GM12878 (cell line): ENCODE data around the gene TMEM163. TPM values are rescaled to one million over a fixed set of nuclear protein-coding genes. Genes with fewer than 3 reads are reported as not detected.

Experiments
- ATAC-seq: fragments of 200-7000 bp; cut with Tn5 transposase; 3 replicates; pipeline ENCODE4 v1.9.1; 2020; ENCODE audit warnings: mild to moderate bottlenecking, moderate library complexity
- BruUV-seq: library from RNA; stranded (reverse); fragments of 400-500 nt; replicated peaks from 2 replicates; lab custom pipeline; 2021; lab: Mats Ljungman, UMichigan
- CTCF ChIA-PET: fragments of 300-600 bp; sonication (Branson Sonifier 250); formaldehyde crosslinking; extraction: SDS; loops from one replicate; lab custom pipeline; 2021; ENCODE audit warnings: inconsistent platforms; lab: Yijun Ruan, JAX
- POLR2A ChIA-PET: fragments of 350-600 bp; formaldehyde crosslinking; extraction: SDS; loops from one replicate; lab custom pipeline; 2021; ENCODE audit warnings: inconsistent platforms; lab: Charles Lee
- RAD21 ChIA-PET: fragments of 300-600 bp; sonication (Branson Sonifier 250); formaldehyde crosslinking; loops from one replicate; lab custom pipeline; 2023; ENCODE audit warnings: antibody characterized with exemption; ENCODE audit not compliant: unreplicated experiment; lab: Charles Lee
- SMC1A ChIA-PET: fragments of 300-600 bp; sonication (Branson Sonifier 250); formaldehyde crosslinking; loops from one replicate; lab custom pipeline; 2023; ENCODE audit not compliant: unreplicated experiment, uncharacterized antibody; lab: Charles Lee
- DNase-seq: peaks from one replicate; pipeline ENCODE4 v3.0.0-alpha.2; 2011; ENCODE audit warnings: low read depth, low spot score
- FAIRE-seq: peaks from 3 replicates; lab custom pipeline; 2011; peaks lifted over from hg19 to GRCh38; lab: Jason Lieb, UNC
- H2AFZ ChIP-seq: 2 replicates; pipeline ENCODE4 v1.6.0; 2011; ENCODE audit warnings: low read depth, low read length, control low read depth; ENCODE audit not compliant: control insufficient read depth
- H3K27ac ChIP-seq: 2 replicates; pipeline ENCODE4 v1.5.1; 2011; ENCODE audit warnings: control low read depth; ENCODE audit not compliant: control insufficient read depth, insufficient read depth
- H3K27me3 ChIP-seq, 2 experiments: replicated peaks in 1 of 2; 2 replicates each; pipeline versions ENCODE4 v1.6.0 to v1.6.1; 2011; ENCODE audit warnings: low read length in 1 of 2; ENCODE audit not compliant: control insufficient read depth in 2 of 2, insufficient read depth in 2 of 2
- H3K36me3 ChIP-seq, 2 experiments: 2 replicates each; pipeline ENCODE4 v1.5.1; 2011; ENCODE audit warnings: low read length in 1 of 2; ENCODE audit not compliant: control insufficient read depth in 2 of 2, insufficient read depth in 2 of 2
- H3K4me1 ChIP-seq: 2 replicates; pipeline ENCODE4 v1.6.1; 2011; ENCODE audit warnings: mild to moderate bottlenecking, low read length, moderate library complexity, mixed read lengths; ENCODE audit not compliant: control insufficient read depth, insufficient read depth
- H3K4me2 ChIP-seq: 2 replicates; pipeline ENCODE4 v1.6.0; 2011; ENCODE audit warnings: control low read depth; ENCODE audit not compliant: control insufficient read depth, insufficient read depth
- H3K4me3 ChIP-seq: fragments of 200-600 bp; sonication (generic); 2 replicates; pipeline ENCODE4 v1.5.1; 2016
- H3K79me2 ChIP-seq: 2 replicates; pipeline ENCODE4 v1.6.0; 2011; ENCODE audit warnings: low read length; ENCODE audit not compliant: control insufficient read depth, insufficient read depth
- H3K9ac ChIP-seq: 2 replicates; pipeline ENCODE4 v1.8.0; 2011; ENCODE audit warnings: low read length, control low read depth, mixed read lengths; ENCODE audit not compliant: control insufficient read depth, insufficient read depth
- H3K9me3 ChIP-seq: replicated peaks from 3 replicates; pipeline ENCODE4 v1.5.1; 2011; ENCODE audit warnings: mild to moderate bottlenecking, low read length; ENCODE audit not compliant: control insufficient read depth, insufficient read depth
- H4K20me1 ChIP-seq: 2 replicates; pipeline ENCODE4 v1.6.0; 2011; ENCODE audit not compliant: control insufficient read depth, insufficient read depth
- BCL11A ChIP-seq: IDR thresholded peaks from 2 replicates; pipeline ENCODE4 v1.6.1; 2011; ENCODE audit warnings: low read depth, low read length
- EGR1 ChIP-seq, 2 experiments: IDR thresholded peaks; 1 replicate in 1 of 2; 2 replicates in 1 of 2; pipeline ENCODE4 v1.6.1; 2011 to 2012; ENCODE audit warnings: low read depth in 2 of 2, low read length in 2 of 2, borderline replicate concordance in 1 of 2, mild to moderate bottlenecking in 1 of 2, moderate library complexity in 1 of 2
- HDGF ChIP-seq: fragments of 450-650 bp; IDR thresholded peaks from 2 replicates; pipeline ENCODE4 v1.6.1; 2016; ENCODE audit warnings: antibody characterized with exemption
- MYB ChIP-seq: fragments of 150-350 bp; IDR thresholded peaks from 2 replicates; pipeline ENCODE4 v1.6.1; 2014; ENCODE audit warnings: mild to moderate bottlenecking, low read depth, low read length, borderline replicate concordance
- NR2C1 ChIP-seq: fragments of 450-650 bp; IDR thresholded peaks from 2 replicates; pipeline ENCODE4 v1.6.1; 2017; ENCODE audit warnings: antibody characterized with exemption, mild to moderate bottlenecking, moderate library complexity
- NR2C2 ChIP-seq: IDR thresholded peaks from 2 replicates; pipeline ENCODE4 v1.6.1; 2011; ENCODE audit warnings: borderline replicate concordance, low read depth; ENCODE audit not compliant: control insufficient read depth, insufficient read length
- SMAD1 ChIP-seq: fragments of 450-650 bp; IDR thresholded peaks from 2 replicates; pipeline ENCODE4 v1.6.1; 2018; ENCODE audit warnings: mild to moderate bottlenecking, low read depth; ENCODE audit not compliant: partially characterized antibody
- SRF ChIP-seq, 2 experiments: IDR thresholded peaks; 2 replicates each; pipeline ENCODE4 v1.6.1; 2011; ENCODE audit warnings: low read depth in 2 of 2, low read length in 2 of 2, mild to moderate bottlenecking in 1 of 2, moderate library complexity in 1 of 2
- TAF1 ChIP-seq: IDR thresholded peaks from 2 replicates; pipeline ENCODE4 v1.6.1; 2011; ENCODE audit warnings: mild to moderate bottlenecking, low read depth, low read length, borderline replicate concordance
- TBL1XR1 ChIP-seq: IDR thresholded peaks from 2 replicates; pipeline ENCODE4 v1.6.1; 2012; ENCODE audit warnings: low read depth, low read length, improper control_type of control experiment
- ZNF622 ChIP-seq: fragments of 450-650 bp; IDR thresholded peaks from 2 replicates; pipeline ENCODE4 v1.6.1; 2017; ENCODE audit warnings: mild to moderate bottlenecking, inconsistent platforms
- WGBS: methylation state at CpG from one replicate; pipeline ENCODE4 v1.1.6; 2016; ENCODE audit warnings: low lambda C conversion rate; ENCODE audit not compliant: insufficient replicate concordance, insufficient coverage; ENCODE audit errors: missing lambda C conversion rate; 5-methylcytosine and 5-hydroxymethylcytosine counted together
- in situ Hi-C: fragments of 300-500 bp; cut with MboI; formaldehyde crosslinking; loops from 9 replicates; pipeline ENCODE4 v1.14.3; 2018; ENCODE audit warnings: mixed read lengths
- intact Hi-C: fragments of 100-400 bp; cut with micrococcal nuclease; formaldehyde crosslinking; loops from one replicate; pipeline ENCODE4 v1.14.2; 2022; ENCODE audit not compliant: unreplicated experiment
- polyA plus RNA-seq, 11 experiments: library from polyadenylated mRNA; depleted of rRNA in 4 of 11; unstranded in 6 of 11; stranded (reverse) in 5 of 11; fragments of >200 nt; fragmentation: Nextera tagmentation in 4 of 11; fragmentation: Illumina TruSeq in 1 of 11; extraction: Ambion mirVana in 4 of 11; extraction: Trizol in 1 of 11; gene quantifications; 1 replicate in 1 of 11; 2 replicates in 10 of 11; pipeline versions ENCODE4 v1.2.1 to v1.2.3, GENCODE V29; 2011 to 2016; ENCODE audit warnings: inconsistent platforms in 2 of 11, missing spikeins in 2 of 11, low read depth in 1 of 11
- total RNA-seq, 4 experiments: library from RNA; depleted of rRNA in 3 of 4; stranded (reverse); fragments of >200 nt in 3 of 4; fragmentation: Illumina TruSeq in 1 of 4; extraction: Trizol in 1 of 4; gene quantifications; 2 replicates each; pipeline versions ENCODE4 v1.2.1 to v1.2.3, GENCODE V29; 2013 to 2021
- TF ChIP-seq, protein P1 (sequence below): fragments of 450-650 bp; IDR thresholded peaks from 2 replicates; pipeline ENCODE4 v1.6.1; 2016; ENCODE audit warnings: mild to moderate bottlenecking
- TF ChIP-seq, protein P2 (sequence below): IDR thresholded peaks from 2 replicates; pipeline ENCODE4 v1.6.1; 2011; ENCODE audit warnings: borderline replicate concordance, low read depth, mild to moderate bottlenecking, moderate library complexity, low read length; ENCODE audit not compliant: insufficient read depth, poor library complexity, severe bottlenecking
- TF ChIP-seq, protein P3 (sequence below): fragments of 450-650 bp; IDR thresholded peaks from 2 replicates; pipeline ENCODE4 v1.6.1; 2018; ENCODE audit warnings: mild to moderate bottlenecking, low read depth, moderate library complexity; ENCODE audit not compliant: partially characterized antibody
- TF ChIP-seq, protein P4 (sequence below): fragments of 450-650 bp; conservative IDR thresholded peaks from 2 replicates; pipeline ENCODE4 v1.6.1; 2017; ENCODE audit warnings: mild to moderate bottlenecking, moderate library complexity

Gene TMEM163
- total and polyA plus RNA-seq, 10 of the 15 experiments (the other 5 are each of a cell fraction or from before 2014, with no cell fraction given): 0.05 to 0.11 (median 0.07) TPM; not detected in 4

DNA sequence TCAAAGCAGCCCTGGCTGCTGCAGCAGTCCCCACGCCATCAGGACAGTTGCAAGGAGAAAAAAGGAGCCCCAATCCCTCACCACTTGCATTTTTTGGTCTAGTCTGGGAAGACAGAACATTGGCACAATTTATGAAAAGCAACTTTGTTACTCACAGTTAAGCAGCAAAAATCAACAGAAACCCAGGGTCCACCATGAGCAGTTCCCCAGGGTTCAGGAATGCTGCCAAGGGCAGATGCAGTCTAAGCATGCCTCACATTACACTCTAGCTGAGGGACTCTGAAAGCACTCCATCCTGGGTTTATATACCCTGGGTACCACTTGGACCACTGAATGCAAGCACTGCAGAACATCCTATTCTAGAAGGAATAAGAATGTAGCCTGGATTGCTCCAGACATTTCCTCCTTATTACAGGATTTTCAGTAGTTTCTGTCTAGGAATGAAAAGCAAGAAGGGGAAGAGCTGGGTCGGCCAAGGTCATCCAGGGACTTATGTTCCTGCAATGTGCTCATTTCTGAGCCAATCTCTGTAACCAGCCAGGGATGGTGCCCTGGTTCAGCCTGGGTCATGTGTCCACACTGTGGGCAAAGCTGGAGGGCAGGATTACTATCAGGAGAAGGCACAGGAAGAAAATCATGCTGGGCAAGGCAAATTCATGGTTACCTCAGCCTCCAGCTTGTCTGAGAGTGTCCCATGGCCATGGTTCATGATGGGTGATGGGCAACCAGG is 19.5 kb upstream of the TMEM163 start:
- in situ Hi-C loops: no loop called here
- CTCF ChIA-PET: no interaction called here
- FAIRE-seq: no peak
- TF ChIP-seq ZNF622: no peak
- TF ChIP-seq TAF1: no peak
- TF ChIP-seq HDGF: no peak
- TF ChIP-seq MYB: no peak
- no peak for TF ChIP-seq TBL1XR1
- TF ChIP-seq, protein P1, sequence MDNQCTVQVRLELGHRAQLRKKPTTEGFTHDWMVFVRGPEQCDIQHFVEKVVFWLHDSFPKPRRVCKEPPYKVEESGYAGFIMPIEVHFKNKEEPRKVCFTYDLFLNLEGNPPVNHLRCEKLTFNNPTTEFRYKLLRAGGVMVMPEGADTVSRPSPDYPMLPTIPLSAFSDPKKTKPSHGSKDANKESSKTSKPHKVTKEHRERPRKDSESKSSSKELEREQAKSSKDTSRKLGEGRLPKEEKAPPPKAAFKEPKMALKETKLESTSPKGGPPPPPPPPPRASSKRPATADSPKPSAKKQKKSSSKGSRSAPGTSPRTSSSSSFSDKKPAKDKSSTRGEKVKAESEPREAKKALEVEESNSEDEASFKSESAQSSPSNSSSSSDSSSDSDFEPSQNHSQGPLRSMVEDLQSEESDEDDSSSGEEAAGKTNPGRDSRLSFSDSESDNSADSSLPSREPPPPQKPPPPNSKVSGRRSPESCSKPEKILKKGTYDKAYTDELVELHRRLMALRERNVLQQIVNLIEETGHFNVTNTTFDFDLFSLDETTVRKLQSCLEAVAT: no peak
- TF ChIP-seq SMAD1: no peak
- TF ChIP-seq, protein P2, sequence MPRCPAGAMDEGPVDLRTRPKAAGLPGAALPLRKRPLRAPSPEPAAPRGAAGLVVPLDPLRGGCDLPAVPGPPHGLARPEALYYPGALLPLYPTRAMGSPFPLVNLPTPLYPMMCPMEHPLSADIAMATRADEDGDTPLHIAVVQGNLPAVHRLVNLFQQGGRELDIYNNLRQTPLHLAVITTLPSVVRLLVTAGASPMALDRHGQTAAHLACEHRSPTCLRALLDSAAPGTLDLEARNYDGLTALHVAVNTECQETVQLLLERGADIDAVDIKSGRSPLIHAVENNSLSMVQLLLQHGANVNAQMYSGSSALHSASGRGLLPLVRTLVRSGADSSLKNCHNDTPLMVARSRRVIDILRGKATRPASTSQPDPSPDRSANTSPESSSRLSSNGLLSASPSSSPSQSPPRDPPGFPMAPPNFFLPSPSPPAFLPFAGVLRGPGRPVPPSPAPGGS: no peak
- TF ChIP-seq, protein P3, sequence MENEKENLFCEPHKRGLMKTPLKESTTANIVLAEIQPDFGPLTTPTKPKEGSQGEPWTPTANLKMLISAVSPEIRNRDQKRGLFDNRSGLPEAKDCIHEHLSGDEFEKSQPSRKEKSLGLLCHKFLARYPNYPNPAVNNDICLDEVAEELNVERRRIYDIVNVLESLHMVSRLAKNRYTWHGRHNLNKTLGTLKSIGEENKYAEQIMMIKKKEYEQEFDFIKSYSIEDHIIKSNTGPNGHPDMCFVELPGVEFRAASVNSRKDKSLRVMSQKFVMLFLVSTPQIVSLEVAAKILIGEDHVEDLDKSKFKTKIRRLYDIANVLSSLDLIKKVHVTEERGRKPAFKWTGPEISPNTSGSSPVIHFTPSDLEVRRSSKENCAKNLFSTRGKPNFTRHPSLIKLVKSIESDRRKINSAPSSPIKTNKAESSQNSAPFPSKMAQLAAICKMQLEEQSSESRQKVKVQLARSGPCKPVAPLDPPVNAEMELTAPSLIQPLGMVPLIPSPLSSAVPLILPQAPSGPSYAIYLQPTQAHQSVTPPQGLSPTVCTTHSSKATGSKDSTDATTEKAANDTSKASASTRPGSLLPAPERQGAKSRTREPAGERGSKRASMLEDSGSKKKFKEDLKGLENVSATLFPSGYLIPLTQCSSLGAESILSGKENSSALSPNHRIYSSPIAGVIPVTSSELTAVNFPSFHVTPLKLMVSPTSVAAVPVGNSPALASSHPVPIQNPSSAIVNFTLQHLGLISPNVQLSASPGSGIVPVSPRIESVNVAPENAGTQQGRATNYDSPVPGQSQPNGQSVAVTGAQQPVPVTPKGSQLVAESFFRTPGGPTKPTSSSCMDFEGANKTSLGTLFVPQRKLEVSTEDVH: no peak
- TF ChIP-seq EGR1 (IDR thresholded peaks at IDR 0.05; ENCODE audit: borderline replicate concordance in 1 of 2, low read depth in 2 of 2, low read length in 2 of 2): no peak
- TF ChIP-seq, protein P4, sequence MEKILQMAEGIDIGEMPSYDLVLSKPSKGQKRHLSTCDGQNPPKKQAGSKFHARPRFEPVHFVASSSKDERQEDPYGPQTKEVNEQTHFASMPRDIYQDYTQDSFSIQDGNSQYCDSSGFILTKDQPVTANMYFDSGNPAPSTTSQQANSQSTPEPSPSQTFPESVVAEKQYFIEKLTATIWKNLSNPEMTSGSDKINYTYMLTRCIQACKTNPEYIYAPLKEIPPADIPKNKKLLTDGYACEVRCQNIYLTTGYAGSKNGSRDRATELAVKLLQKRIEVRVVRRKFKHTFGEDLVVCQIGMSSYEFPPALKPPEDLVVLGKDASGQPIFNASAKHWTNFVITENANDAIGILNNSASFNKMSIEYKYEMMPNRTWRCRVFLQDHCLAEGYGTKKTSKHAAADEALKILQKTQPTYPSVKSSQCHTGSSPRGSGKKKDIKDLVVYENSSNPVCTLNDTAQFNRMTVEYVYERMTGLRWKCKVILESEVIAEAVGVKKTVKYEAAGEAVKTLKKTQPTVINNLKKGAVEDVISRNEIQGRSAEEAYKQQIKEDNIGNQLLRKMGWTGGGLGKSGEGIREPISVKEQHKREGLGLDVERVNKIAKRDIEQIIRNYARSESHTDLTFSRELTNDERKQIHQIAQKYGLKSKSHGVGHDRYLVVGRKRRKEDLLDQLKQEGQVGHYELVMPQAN: no peak
- no peak for TF ChIP-seq NR2C2
- TF ChIP-seq NR2C1: no peak
- TF ChIP-seq BCL11A: no peak
- no peak for TF ChIP-seq SRF (IDR thresholded peaks at IDR 0.05; ENCODE audit: low read depth in 2 of 2, low read length in 2 of 2)

More for the DNA sequence above, 19.5 kb upstream of the TMEM163 start:
- Histone ChIP-seq H2AFZ (peak overlapping the region; percentile 64; the same call in 1 of the 2 replicates), H3K9ac (no peak overlapping the region), H3K4me1 (peaks cover 52% of the 10 kb centered on the region), H3K4me2 (no peak overlapping the region; the same call in 1 of the 2 replicates), H4K20me1 (no peaks in the 10 kb centered on the region; the same call in 1 of the 2 replicates), H3K79me2 (no peaks in the 10 kb centered on the region), H3K9me3 (no peaks in the 10 kb centered on the region), H3K36me3 (no peaks in the 10 kb centered on the region), H3K4me3 (no peak overlapping the region), H3K27ac (no peak overlapping the region), H3K27me3 (no peaks in the 10 kb centered on the region; a peak in 1 of 4 replicates)
- no TSS peak for BruUV-seq
- intact Hi-C loops: loop anchor here (5.0 kb wide), 2 partner anchors 89 to 116 kb away; no protein-coding TSS in a partner anchor
- WGBS: 36% methylated on average over 2 of the region's 2 CpGs
- RAD21 ChIA-PET: no interaction called here
- DNase-seq (no peak), ATAC-seq (no peak)
- SMC1A ChIA-PET: interaction anchor here (0.6 to 1.3 kb wide), 4 partner anchors 10 to 1211 kb away, joined by 3 read pairs; no protein-coding TSS in a partner anchor
- POLR2A ChIA-PET: no interaction called here
